GM10266 (cell line): ENCODE measurements around the gene AUTS2.

Experiments used
- DNase-seq: peaks from one replicate; pipeline ENCODE4 v3.0.0; 2012; ENCODE audit errors: extremely low spot score
- TF ChIP-seq, protein P1 (sequence below): IDR thresholded peaks from 2 replicates; pipeline ENCODE4 v1.5.1; 2012; ENCODE audit warnings: mild to moderate bottlenecking, low read depth; ENCODE audit not compliant: control insufficient read depth, insufficient read depth; ENCODE audit errors: missing control alignments

Gene AUTS2

GRCh38 chr7:70735313-70735712 lies 1137.0 kb downstream of the AUTS2 start:
- TF ChIP-seq, protein P1, sequence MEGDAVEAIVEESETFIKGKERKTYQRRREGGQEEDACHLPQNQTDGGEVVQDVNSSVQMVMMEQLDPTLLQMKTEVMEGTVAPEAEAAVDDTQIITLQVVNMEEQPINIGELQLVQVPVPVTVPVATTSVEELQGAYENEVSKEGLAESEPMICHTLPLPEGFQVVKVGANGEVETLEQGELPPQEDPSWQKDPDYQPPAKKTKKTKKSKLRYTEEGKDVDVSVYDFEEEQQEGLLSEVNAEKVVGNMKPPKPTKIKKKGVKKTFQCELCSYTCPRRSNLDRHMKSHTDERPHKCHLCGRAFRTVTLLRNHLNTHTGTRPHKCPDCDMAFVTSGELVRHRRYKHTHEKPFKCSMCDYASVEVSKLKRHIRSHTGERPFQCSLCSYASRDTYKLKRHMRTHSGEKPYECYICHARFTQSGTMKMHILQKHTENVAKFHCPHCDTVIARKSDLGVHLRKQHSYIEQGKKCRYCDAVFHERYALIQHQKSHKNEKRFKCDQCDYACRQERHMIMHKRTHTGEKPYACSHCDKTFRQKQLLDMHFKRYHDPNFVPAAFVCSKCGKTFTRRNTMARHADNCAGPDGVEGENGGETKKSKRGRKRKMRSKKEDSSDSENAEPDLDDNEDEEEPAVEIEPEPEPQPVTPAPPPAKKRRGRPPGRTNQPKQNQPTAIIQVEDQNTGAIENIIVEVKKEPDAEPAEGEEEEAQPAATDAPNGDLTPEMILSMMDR: no peak
- no peak for DNase-seq

- no peak for DNase-seq
- TF ChIP-seq, protein P1: no peak
Observed at GRCh38 chr7:70736715-70737460, 1138.6 kb downstream of the AUTS2 start.

DNA sequence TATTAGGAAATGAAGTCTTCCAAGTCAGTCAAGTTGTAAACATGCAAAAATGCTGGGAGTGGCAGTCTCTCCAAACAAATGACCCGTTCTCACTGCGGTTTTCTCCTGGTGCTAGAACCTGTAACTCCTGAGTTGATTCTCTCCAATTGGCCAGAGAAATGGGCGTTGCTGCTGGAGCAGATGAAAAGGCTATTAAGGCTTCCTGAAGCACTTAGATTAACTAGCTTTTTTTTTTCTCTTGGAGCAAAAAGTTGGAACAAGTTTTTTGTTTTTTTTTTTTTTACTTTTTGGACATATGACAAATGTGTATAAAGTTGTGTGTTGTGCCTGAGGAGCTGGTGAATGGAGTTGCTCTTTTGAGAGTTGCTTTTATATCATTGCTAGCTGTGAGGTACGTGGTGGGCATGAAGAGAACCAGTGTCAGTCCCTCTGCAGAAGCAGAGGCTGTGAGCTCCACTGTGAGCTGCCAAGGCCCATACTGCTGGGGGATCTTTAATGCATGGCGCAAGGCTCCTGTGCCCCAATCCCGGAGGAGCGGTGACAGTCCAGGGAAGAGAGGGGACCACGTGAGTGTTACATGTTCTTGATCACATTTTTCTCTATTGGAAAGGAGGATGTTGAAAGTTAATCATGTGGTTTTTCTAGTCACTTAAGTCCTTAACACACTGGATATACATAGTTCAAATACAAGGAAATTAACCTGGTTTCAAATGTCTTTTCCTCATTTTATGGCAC lies 1140.0 kb downstream of the AUTS2 start:
- TF ChIP-seq, protein P1: no peak
- no peak for DNase-seq

DNA sequence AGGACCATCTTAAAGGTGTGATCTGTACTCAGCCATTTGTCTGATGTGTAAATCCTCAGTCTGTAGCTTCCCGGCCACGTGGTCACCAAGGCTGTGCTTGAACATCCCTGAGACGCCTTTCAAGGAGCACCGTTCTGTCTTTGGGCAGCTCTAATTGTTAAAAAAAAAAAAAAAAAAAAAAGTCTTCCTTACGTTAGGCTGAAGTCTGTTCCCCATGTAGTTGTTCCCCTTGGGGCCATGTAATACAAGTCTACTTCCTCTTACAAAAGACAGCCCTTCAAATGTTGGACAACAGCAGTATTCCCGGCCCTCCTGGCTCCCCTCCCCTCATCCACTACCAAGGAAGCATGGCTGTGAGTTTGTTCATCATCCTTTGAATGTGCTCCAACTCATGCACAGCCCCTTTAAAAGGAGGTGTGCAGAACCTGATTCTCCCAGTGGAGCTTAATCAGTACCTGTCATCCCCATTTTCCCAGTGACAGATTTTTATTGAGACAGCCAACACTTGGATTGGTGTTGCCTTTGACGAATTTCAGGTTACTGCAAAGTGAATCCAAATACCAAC lies 1141.5 kb downstream of the AUTS2 start:
- DNase-seq: no peak
- TF ChIP-seq, protein P1: no peak

DNA sequence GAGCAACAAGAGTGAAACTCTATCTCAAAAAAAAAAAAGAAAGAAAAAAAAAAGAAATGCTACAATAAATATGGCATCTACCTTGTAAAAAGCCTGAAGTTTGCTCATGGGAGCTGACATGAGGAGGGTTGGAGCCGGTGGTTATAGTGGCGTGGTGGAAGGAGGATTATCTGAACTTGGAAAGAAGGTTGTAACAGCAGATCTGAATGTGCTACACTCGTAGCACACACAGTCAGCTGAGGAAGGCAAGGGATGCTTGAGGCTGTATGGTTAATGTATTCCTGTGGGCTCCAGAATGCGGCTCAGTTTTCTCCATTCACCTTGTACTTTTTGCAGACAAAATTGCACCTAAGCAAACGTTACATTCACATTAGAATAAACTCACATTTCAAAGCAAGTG lies 1143.4 kb downstream of the AUTS2 start:
- DNase-seq: no peak
- TF ChIP-seq, protein P1: no peak

GRCh38 chr7:70743531-70744325 lies 1145.5 kb downstream of the AUTS2 start:
- DNase-seq: no peak
- TF ChIP-seq, protein P1: no peak

DNA sequence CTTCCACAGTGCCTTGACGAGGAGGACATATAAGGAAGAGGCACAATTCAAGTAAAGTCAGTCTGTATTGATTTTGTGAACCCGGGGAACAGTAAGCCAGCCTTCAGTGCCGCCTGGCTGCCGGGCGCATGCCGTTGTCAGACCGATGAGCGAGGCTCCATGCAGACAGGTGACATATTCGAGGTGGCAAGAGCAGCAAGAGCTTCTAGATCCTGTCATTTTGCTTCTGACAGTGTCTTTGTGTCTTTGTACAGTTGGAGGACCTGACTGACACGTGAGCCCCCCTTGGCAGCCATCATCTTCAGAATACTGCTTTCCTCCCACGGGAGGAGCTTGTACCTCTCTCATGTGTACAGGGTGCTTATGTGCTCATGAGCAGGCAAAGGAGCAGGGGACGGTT lies 1146.2 kb downstream of the AUTS2 start:
- TF ChIP-seq, protein P1: no peak

More for the DNA sequence above, 1146.2 kb downstream of the AUTS2 start:
- no peak for DNase-seq
